ENCODE data around the gene NR2F1-AS1. TPM values are rescaled to one million over a fixed set of nuclear protein-coding genes. Genes with fewer than 3 reads are reported as not detected.

NR2F1-AS1 gene
- total and polyA plus RNA-seq, 2 donors (not counting 1 experiment from before 2014, with no cell fraction given): not detected

DNA sequence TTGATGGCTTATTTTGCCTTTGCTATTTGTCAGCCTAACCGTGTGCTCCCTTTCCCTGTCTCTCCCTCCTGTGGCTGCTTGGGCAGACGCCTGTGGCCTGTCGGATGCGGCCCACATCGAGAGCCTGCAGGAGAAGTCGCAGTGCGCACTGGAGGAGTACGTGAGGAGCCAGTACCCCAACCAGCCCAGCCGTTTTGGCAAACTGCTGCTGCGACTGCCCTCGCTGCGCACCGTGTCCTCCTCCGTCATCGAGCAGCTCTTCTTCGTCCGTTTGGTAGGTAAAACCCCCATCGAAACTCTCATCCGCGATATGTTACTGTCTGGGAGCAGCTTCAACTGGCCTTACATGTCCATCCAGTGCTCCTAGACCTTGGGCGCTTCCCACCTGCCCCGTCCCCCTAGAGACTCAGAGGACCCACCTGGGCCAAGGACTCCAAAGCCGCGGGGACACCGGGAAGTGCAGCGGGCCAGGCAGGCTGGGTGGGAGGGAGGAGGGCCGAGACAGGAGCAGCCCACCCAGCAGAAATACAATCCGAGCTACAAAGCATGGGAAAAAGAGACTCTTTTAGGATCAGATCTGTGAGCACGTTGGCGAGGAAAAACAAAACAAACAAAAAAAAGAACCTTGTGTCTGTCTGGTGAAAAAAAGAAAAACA, 12.6 kb upstream of the NR2F1-AS1 start:
- intact Hi-C loops (cut with micrococcal nuclease): no loop called here
- 11% methylated on average over 20 of the region's 30 CpGs for WGBS (ENCODE audit: insufficient coverage)

DNA sequence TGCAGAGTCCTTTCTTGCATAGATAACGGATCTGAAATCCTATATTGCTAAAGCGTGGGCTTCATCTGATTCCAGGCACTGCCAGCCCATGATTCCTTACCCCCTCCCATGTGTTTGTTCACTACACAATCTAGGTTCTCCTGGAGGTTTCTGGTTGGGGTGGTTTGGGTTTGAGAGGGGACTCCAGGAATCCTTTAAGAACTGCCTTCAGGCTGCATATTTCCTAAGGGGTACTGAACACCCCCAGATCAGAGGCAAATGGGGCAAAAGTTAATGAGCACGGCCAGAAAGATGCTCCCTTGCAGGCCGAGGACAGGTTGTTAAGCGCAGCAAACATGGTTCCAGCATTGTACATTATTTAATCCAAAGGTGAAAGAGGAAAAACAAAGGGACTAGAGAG, 11.9 kb upstream of the NR2F1-AS1 start:
- H3K9me3 ChIP-seq (ENCODE audit: control extremely low read depth in 1 of 3, control insufficient read depth in 2 of 3, insufficient read depth in 1 of 3, low read length in 2 of 3): peaks cover 0 to 50% (median 19%) of the 10 kb centered on the region in 3 donors
- H3K4me3 Mint-ChIP-seq: no peak overlapping the region
- 0% methylated on average over 1 of the region's 5 CpGs for WGBS (ENCODE audit: insufficient coverage)
- H3K4me2 ChIP-seq (replicated peaks; ENCODE audit: low read depth, low read length, poor library complexity, severe bottlenecking): no peak overlapping the region
- no peak overlapping the region for H2AFZ ChIP-seq (ENCODE audit: insufficient read depth, low read depth, low read length, poor library complexity, severe bottlenecking)
- no peak overlapping the region for H3K27ac Mint-ChIP-seq
- POLR2A ChIA-PET: interaction anchor here (0.6 kb wide), 1 partner anchor 79 kb away, joined by 6 read pairs; no protein-coding TSS in a partner anchor
- peaks cover 14 to 33% of the 10 kb centered on the region in 2 donors for H3K4me1 ChIP-seq (ENCODE audit: control insufficient read depth in 2 of 2, insufficient read depth in 2 of 2, low read length in 2 of 2)
- H3K4me1 Mint-ChIP-seq: peaks cover 13% of the 10 kb centered on the region
- H3K27me3 ChIP-seq (replicated peaks in 1 of 4; ENCODE audit: control extremely low read depth in 1 of 4, control insufficient read depth in 3 of 4, insufficient read depth in 4 of 4, low read length in 3 of 4): peaks cover 0 to 94% (median 78%) of the 10 kb centered on the region in 4 experiments
- H3K4me3 ChIP-seq (ENCODE audit: control extremely low read depth in 1 of 5, extremely low read depth in 1 of 5, insufficient read depth in 1 of 5, low read depth in 2 of 5, low read length in 4 of 5): no peak overlapping the region
- ATAC-seq (ENCODE audit: low read depth) (no peak), DNase-seq (no peak)
- no peak overlapping the region for H3K27ac ChIP-seq (ENCODE audit: low read length in 2 of 2)
- H3K9ac ChIP-seq (ENCODE audit: low read length): no peak overlapping the region
- no peaks in the 10 kb centered on the region for H4K20me1 ChIP-seq (ENCODE audit: control insufficient read depth, insufficient read depth, low read length, poor library complexity, severe bottlenecking)
- peaks cover 82% of the 10 kb centered on the region for H3K27me3 Mint-ChIP-seq
- intact Hi-C loops (cut with micrococcal nuclease): no loop called here
- no peaks in the 10 kb centered on the region for H3K79me2 ChIP-seq (ENCODE audit: control insufficient read depth, insufficient read depth, low read length)
- H3K9me3 Mint-ChIP-seq (ENCODE audit: insufficient read depth): peaks cover 4% of the 10 kb centered on the region
- H3K36me3 ChIP-seq (replicated peaks in 1 of 2; ENCODE audit: control extremely low read depth in 1 of 2, control insufficient read depth in 1 of 2, extremely low read depth in 1 of 2, insufficient read depth in 2 of 2, low read length in 1 of 2): no peaks in the 10 kb centered on the region
- CTCF ChIA-PET: no interaction called here
- TF ChIP-seq EZH2 (IDR thresholded peaks at IDR 0.05; ENCODE audit: borderline replicate concordance, insufficient read depth, low read depth, low read length, poor library complexity, severe bottlenecking): no peak
- TF ChIP-seq, protein P1, sequence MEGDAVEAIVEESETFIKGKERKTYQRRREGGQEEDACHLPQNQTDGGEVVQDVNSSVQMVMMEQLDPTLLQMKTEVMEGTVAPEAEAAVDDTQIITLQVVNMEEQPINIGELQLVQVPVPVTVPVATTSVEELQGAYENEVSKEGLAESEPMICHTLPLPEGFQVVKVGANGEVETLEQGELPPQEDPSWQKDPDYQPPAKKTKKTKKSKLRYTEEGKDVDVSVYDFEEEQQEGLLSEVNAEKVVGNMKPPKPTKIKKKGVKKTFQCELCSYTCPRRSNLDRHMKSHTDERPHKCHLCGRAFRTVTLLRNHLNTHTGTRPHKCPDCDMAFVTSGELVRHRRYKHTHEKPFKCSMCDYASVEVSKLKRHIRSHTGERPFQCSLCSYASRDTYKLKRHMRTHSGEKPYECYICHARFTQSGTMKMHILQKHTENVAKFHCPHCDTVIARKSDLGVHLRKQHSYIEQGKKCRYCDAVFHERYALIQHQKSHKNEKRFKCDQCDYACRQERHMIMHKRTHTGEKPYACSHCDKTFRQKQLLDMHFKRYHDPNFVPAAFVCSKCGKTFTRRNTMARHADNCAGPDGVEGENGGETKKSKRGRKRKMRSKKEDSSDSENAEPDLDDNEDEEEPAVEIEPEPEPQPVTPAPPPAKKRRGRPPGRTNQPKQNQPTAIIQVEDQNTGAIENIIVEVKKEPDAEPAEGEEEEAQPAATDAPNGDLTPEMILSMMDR (IDR thresholded peaks at IDR 0.05): no peak

More for the DNA sequence above, 12.6 kb upstream of the NR2F1-AS1 start:
- H3K4me2 ChIP-seq (replicated peaks; ENCODE audit: low read depth, low read length, poor library complexity, severe bottlenecking): no peak overlapping the region
- POLR2A ChIA-PET: no interaction called here
- Mint-ChIP-seq H3K9me3 (ENCODE audit: insufficient read depth) (peaks cover 4% of the 10 kb centered on the region), H3K27me3 (peaks cover 80% of the 10 kb centered on the region), H3K27ac (no peak overlapping the region), H3K4me1 (peaks cover 10% of the 10 kb centered on the region), H3K4me3 (no peak overlapping the region)
- no peaks in the 10 kb centered on the region for H3K79me2 ChIP-seq (ENCODE audit: control insufficient read depth, insufficient read depth, low read length)
- H3K9ac ChIP-seq (ENCODE audit: low read length): no peak overlapping the region
- CTCF ChIA-PET: no interaction called here
- H3K4me1 ChIP-seq (ENCODE audit: control insufficient read depth in 2 of 2, insufficient read depth in 2 of 2, low read length in 2 of 2): peaks cover 11 to 34% of the 10 kb centered on the region in 2 donors
- H3K9me3 ChIP-seq (ENCODE audit: control extremely low read depth in 1 of 3, control insufficient read depth in 2 of 3, insufficient read depth in 1 of 3, low read length in 2 of 3): peaks cover 0 to 49% (median 19%) of the 10 kb centered on the region in 3 donors
- no peaks in the 10 kb centered on the region for H3K36me3 ChIP-seq (replicated peaks in 1 of 2; ENCODE audit: control extremely low read depth in 1 of 2, control insufficient read depth in 1 of 2, extremely low read depth in 1 of 2, insufficient read depth in 2 of 2, low read length in 1 of 2)
- TF ChIP-seq, protein P1 (IDR thresholded peaks at IDR 0.05): no peak
- H3K4me3 ChIP-seq (ENCODE audit: control extremely low read depth in 1 of 5, extremely low read depth in 1 of 5, insufficient read depth in 1 of 5, low read depth in 2 of 5, low read length in 4 of 5): no peak overlapping the region
- no peak for ATAC-seq (ENCODE audit: low read depth)
- DNase-seq: peak; percentile 19
- no peak overlapping the region for H2AFZ ChIP-seq (ENCODE audit: insufficient read depth, low read depth, low read length, poor library complexity, severe bottlenecking)
- H4K20me1 ChIP-seq (ENCODE audit: control insufficient read depth, insufficient read depth, low read length, poor library complexity, severe bottlenecking): no peaks in the 10 kb centered on the region
- no peak overlapping the region for H3K27ac ChIP-seq (ENCODE audit: low read length in 2 of 2)
- H3K27me3 ChIP-seq (replicated peaks in 1 of 4; ENCODE audit: control extremely low read depth in 1 of 4, control insufficient read depth in 3 of 4, insufficient read depth in 4 of 4, low read length in 3 of 4): peaks cover 0 to 97% (median 81%) of the 10 kb centered on the region in 4 experiments
